Sigmoid colon (tissue), 4 donors: ENCODE results near the gene TLE1.

Experiments
- CTCF ChIP-seq, 4 experiments: fragments of 450-650 bp in 3 of 4; fragments of 200-600 bp in 1 of 4; IDR thresholded peaks; one replicate each; pipeline ENCODE4 v1.5.1; 2016 to 2019; ENCODE audit warnings: antibody characterized with exemption in 4 of 4, mild to moderate bottlenecking in 3 of 4, moderate library complexity in 2 of 4
- EP300 ChIP-seq, 4 donors: sonication (generic); formaldehyde crosslinking; IDR thresholded peaks; one replicate each; pipeline ENCODE4 v1.6.1; 2017; ENCODE audit warnings: antibody characterized with exemption in 4 of 4
- POLR2A ChIP-seq, 2 donors: fragments of 450-650 bp; IDR thresholded peaks; one replicate each; pipeline ENCODE4 v1.6.1; 2016; ENCODE audit warnings: antibody characterized with exemption in 2 of 2, mild to moderate bottlenecking in 2 of 2, moderate library complexity in 2 of 2
- POLR2AphosphoS5 ChIP-seq, 4 donors: sonication (generic); formaldehyde crosslinking; IDR thresholded peaks; one replicate each; pipeline ENCODE4 v1.6.1; 2017; ENCODE audit warnings: antibody characterized with exemption in 4 of 4

- TF ChIP-seq CTCF (IDR thresholded peaks at IDR 0.05) (no peak), POLR2AphosphoS5 (IDR thresholded peaks at IDR 0.05) (no peak), EP300 (IDR thresholded peaks at IDR 0.05) (no peak), POLR2A (IDR thresholded peaks at IDR 0.05) (no peak)
Observed at GRCh38 chr9:81578606-81579005, 110.7 kb downstream of the TLE1 start.
